HepG2 (cell line): ENCODE measurements around the gene A3GALT2. TPM values are rescaled to one million over a fixed set of nuclear protein-coding genes. Genes with fewer than 3 reads are reported as not detected.

Source experiments
- GABPB1 ChIP-seq: IDR thresholded peaks from 2 replicates; pipeline ENCODE4 v1.6.1; 2016; ENCODE audit warnings: mild to moderate bottlenecking, missing genetic modification reagents, moderate library complexity, missing compliant biosample characterization
- HMG20B ChIP-seq: conservative IDR thresholded peaks from 2 replicates; pipeline ENCODE4 v1.6.1; 2016; ENCODE audit warnings: missing genetic modification reagents, missing compliant biosample characterization
- KLF12 ChIP-seq: sonication (generic); formaldehyde crosslinking; IDR thresholded peaks from 2 replicates; pipeline ENCODE4 v1.4.0; 2020; ENCODE audit warnings: missing genetic modification reagents, borderline replicate concordance
- KLF16 ChIP-seq, 2 experiments: sonication (generic) in 1 of 2; formaldehyde crosslinking in 1 of 2; IDR thresholded peaks; 2 replicates each; pipeline versions ENCODE4 v1.6.1 to v1.8.0; 2016 to 2023; ENCODE audit warnings: missing genetic modification reagents in 2 of 2, missing compliant biosample characterization in 1 of 2
- PRMT3 ChIP-seq: sonication (generic); formaldehyde crosslinking; IDR thresholded peaks from 2 replicates; pipeline ENCODE4 v1.8.1; 2022; ENCODE audit warnings: low read depth, mild to moderate bottlenecking, moderate library complexity, missing genetic modification reagents, borderline replicate concordance
- RCOR2 ChIP-seq: IDR thresholded peaks from 2 replicates; pipeline ENCODE4 v1.6.1; 2016; ENCODE audit warnings: missing biosample characterization, missing genetic modification reagents
- SALL1 ChIP-seq: sonication (generic); formaldehyde crosslinking; IDR thresholded peaks from 2 replicates; pipeline ENCODE4 v1.8.0; 2022; ENCODE audit warnings: mild to moderate bottlenecking, missing genetic modification reagents
- SMC3 ChIP-seq: IDR thresholded peaks from 2 replicates; pipeline ENCODE4 v1.6.1; 2011; ENCODE audit warnings: low read length, improper control_type of control experiment
- SP1 ChIP-seq, 2 experiments: fragments of 450-650 bp in 1 of 2; sonication (generic) in 1 of 2; formaldehyde crosslinking in 1 of 2; IDR thresholded peaks; 2 replicates each; pipeline versions ENCODE4 v1.4.0 to v1.6.1; 2016 to 2020; ENCODE audit warnings: missing genetic modification reagents in 1 of 2
- XRCC5 ChIP-seq: fragments of 200-400 bp; formaldehyde crosslinking; optimal IDR thresholded peaks from 2 replicates; pipeline ENCODE3; 2017; ENCODE audit warnings: mild to moderate bottlenecking, low read length
- ZBTB7B ChIP-seq: sonication (generic); formaldehyde crosslinking; IDR thresholded peaks from 2 replicates; pipeline ENCODE4 v1.4.0; 2020; ENCODE audit warnings: missing genetic modification reagents
- ZKSCAN1 ChIP-seq: fragments of 150-350 bp; IDR thresholded peaks from 2 replicates; pipeline ENCODE4 v1.6.1; 2014; ENCODE audit warnings: low read length
- ZNF235 ChIP-seq: sonication (generic); formaldehyde crosslinking; IDR thresholded peaks from 2 replicates; pipeline ENCODE4 v1.8.1; 2023; ENCODE audit warnings: mild to moderate bottlenecking, missing genetic modification reagents, borderline replicate concordance
- ZNF326 ChIP-seq: sonication (generic); formaldehyde crosslinking; IDR thresholded peaks from 2 replicates; pipeline ENCODE4 v1.4.0; 2020; ENCODE audit warnings: missing genetic modification reagents, borderline replicate concordance
- ZNF33B ChIP-seq: sonication (generic); formaldehyde crosslinking; IDR thresholded peaks from 2 replicates; pipeline ENCODE4 v1.5.1; 2020; ENCODE audit warnings: mild to moderate bottlenecking, missing genetic modification reagents
- ZNF350 ChIP-seq: sonication (generic); formaldehyde crosslinking; IDR thresholded peaks from 2 replicates; pipeline ENCODE4 v1.4.0; 2020; ENCODE audit warnings: mild to moderate bottlenecking, low read depth, missing genetic modification reagents, borderline replicate concordance
- ZNF558 ChIP-seq: sonication (generic); formaldehyde crosslinking; IDR thresholded peaks from 2 replicates; pipeline ENCODE4 v1.9.0; 2022; ENCODE audit warnings: mild to moderate bottlenecking, missing genetic modification reagents, borderline replicate concordance
- ZNF781 ChIP-seq: sonication (generic); formaldehyde crosslinking; IDR thresholded peaks from 2 replicates; pipeline ENCODE4 v1.5.1; 2020; ENCODE audit warnings: borderline replicate concordance, mild to moderate bottlenecking, missing genetic modification reagents; ENCODE audit errors: not compliant biosample characterization
- ZNF883 ChIP-seq: sonication (generic); formaldehyde crosslinking; IDR thresholded peaks from 2 replicates; pipeline ENCODE4 v1.5.1; 2020; ENCODE audit warnings: mild to moderate bottlenecking, missing genetic modification reagents; ENCODE audit errors: not compliant biosample characterization
- ZSCAN22 ChIP-seq: sonication (generic); formaldehyde crosslinking; IDR thresholded peaks from 2 replicates; pipeline ENCODE4 v1.4.0; 2020; ENCODE audit warnings: mild to moderate bottlenecking, missing genetic modification reagents
- polyA plus RNA-seq, 8 experiments: library from polyadenylated mRNA; depleted of rRNA in 3 of 8; stranded (reverse) in 7 of 8; unstranded in 1 of 8; fragments of >200 nt; fragmentation: Illumina TruSeq in 4 of 8; extraction: Trizol in 4 of 8; gene quantifications; 2 replicates each; pipeline versions ENCODE4 v1.2.1 to v1.2.3, GENCODE V29; 2011 to 2016; ENCODE audit warnings: low read depth in 4 of 8, missing spikeins in 1 of 8, mixed read lengths in 1 of 8; ENCODE audit not compliant: insufficient read depth in 1 of 8
- total RNA-seq, 5 experiments: library from RNA; depleted of rRNA; stranded (reverse); fragments of >200 nt; fragmentation: Illumina TruSeq; extraction: Trizol; gene quantifications; 2 replicates each; pipeline ENCODE4 v1.2.3, GENCODE V29; 2016; ENCODE audit warnings: low read depth in 1 of 5
- TF ChIP-seq, protein P1 (sequence below): sonication (generic); formaldehyde crosslinking; IDR thresholded peaks from 2 replicates; pipeline ENCODE4 v1.9.0; 2022; ENCODE audit warnings: missing genetic modification reagents, mild to moderate bottlenecking, borderline replicate concordance
- TF ChIP-seq, protein P2 (sequence below): sonication (generic); formaldehyde crosslinking; IDR thresholded peaks from 2 replicates; pipeline ENCODE4 v1.4.0; 2020; ENCODE audit warnings: mild to moderate bottlenecking, missing genetic modification reagents
- TF ChIP-seq, protein P3 (sequence below): sonication (generic); formaldehyde crosslinking; IDR thresholded peaks from 2 replicates; pipeline ENCODE4 v1.5.0; 2020; ENCODE audit warnings: mild to moderate bottlenecking, missing genetic modification reagents, borderline replicate concordance

The A3GALT2 gene
- total and polyA plus RNA-seq, 2 of the 13 experiments (the other 11 are each of a cell fraction or from before 2014, with no cell fraction given): not detected

DNA sequence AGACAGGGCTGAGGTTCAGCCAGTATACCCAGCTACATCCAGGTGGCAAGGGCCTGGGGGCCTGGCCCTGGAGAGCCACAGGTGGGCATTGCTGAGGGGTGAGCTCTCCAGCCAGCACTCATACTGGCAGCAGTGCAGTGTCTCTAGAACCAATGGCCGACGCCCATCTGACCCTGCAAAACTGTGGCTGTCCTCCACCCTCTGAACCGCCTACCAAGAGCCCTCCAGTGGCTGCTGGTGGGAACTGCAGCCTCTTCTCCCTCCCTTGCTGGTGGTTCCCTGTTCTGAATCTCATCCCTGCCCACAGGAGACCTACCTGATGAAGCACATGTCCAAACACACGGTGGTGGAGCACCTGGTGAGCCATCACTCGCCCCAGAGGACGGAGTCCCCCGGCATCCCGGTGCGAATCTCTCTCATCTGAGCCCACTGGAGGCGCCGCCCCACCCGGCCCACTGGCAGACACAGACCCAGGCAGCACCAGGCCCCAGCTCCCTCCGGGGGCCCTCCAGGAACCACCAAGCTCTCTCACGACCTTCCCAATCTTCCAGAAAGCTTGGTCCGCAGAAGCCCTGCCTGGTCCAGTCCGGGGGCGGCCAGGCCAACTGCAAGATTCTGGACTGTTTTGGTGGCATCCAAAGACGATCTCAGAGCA, 22.1 kb downstream of the A3GALT2 start (continued):
- TF ChIP-seq ZNF781 (CRISPR knock-in tag): no peak
- no peak for TF ChIP-seq GABPB1 (CRISPR knock-in tag)
- TF ChIP-seq PRMT3 (CRISPR knock-in tag): no peak
- TF ChIP-seq SALL1 (CRISPR knock-in tag): peak; percentile 42; the same call in 1 of the 2 replicates
- TF ChIP-seq RCOR2 (CRISPR knock-in tag): no peak
- TF ChIP-seq ZSCAN22 (CRISPR knock-in tag): peak; percentile 100
- TF ChIP-seq ZNF558 (CRISPR knock-in tag): no peak
- no peak for TF ChIP-seq HMG20B
- no peak for TF ChIP-seq KLF16 (CRISPR knock-in tag; IDR thresholded peaks at IDR 0.05)
- TF ChIP-seq, protein P1, sequence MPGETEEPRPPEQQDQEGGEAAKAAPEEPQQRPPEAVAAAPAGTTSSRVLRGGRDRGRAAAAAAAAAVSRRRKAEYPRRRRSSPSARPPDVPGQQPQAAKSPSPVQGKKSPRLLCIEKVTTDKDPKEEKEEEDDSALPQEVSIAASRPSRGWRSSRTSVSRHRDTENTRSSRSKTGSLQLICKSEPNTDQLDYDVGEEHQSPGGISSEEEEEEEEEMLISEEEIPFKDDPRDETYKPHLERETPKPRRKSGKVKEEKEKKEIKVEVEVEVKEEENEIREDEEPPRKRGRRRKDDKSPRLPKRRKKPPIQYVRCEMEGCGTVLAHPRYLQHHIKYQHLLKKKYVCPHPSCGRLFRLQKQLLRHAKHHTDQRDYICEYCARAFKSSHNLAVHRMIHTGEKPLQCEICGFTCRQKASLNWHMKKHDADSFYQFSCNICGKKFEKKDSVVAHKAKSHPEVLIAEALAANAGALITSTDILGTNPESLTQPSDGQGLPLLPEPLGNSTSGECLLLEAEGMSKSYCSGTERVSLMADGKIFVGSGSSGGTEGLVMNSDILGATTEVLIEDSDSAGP (CRISPR knock-in tag): peak; percentile 35; the same call in 1 of the 2 replicates
- no peak for TF ChIP-seq ZNF33B
- TF ChIP-seq, protein P2, sequence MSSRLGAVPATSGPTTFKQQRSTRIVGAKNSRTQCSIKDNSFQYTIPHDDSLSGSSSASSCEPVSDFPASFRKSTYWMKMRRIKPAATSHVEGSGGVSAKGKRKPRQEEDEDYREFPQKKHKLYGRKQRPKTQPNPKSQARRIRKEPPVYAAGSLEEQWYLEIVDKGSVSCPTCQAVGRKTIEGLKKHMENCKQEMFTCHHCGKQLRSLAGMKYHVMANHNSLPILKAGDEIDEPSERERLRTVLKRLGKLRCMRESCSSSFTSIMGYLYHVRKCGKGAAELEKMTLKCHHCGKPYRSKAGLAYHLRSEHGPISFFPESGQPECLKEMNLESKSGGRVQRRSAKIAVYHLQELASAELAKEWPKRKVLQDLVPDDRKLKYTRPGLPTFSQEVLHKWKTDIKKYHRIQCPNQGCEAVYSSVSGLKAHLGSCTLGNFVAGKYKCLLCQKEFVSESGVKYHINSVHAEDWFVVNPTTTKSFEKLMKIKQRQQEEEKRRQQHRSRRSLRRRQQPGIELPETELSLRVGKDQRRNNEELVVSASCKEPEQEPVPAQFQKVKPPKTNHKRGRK: no peak
- TF ChIP-seq ZBTB7B (CRISPR knock-in tag): no peak
- TF ChIP-seq SMC3: peak; percentile 75
- 0 out of 2 replicates have a peak, but pooled peaks have one; percentile 29 for TF ChIP-seq ZKSCAN1
- no peak for TF ChIP-seq ZNF235 (CRISPR knock-in tag)
- no peak for TF ChIP-seq ZNF883 (CRISPR knock-in tag)
- TF ChIP-seq KLF12: no peak
- TF ChIP-seq SP1 (IDR thresholded peaks at IDR 0.05): no peak
- TF ChIP-seq SP1 (CRISPR knock-in tag; IDR thresholded peaks at IDR 0.05): peak; percentile 11; the same call in 1 of the 2 replicates
- no peak for TF ChIP-seq ZNF350 (CRISPR knock-in tag)
- TF ChIP-seq XRCC5: peak; percentile 41
- TF ChIP-seq ZNF326 (CRISPR knock-in tag): no peak
- TF ChIP-seq, protein P3, sequence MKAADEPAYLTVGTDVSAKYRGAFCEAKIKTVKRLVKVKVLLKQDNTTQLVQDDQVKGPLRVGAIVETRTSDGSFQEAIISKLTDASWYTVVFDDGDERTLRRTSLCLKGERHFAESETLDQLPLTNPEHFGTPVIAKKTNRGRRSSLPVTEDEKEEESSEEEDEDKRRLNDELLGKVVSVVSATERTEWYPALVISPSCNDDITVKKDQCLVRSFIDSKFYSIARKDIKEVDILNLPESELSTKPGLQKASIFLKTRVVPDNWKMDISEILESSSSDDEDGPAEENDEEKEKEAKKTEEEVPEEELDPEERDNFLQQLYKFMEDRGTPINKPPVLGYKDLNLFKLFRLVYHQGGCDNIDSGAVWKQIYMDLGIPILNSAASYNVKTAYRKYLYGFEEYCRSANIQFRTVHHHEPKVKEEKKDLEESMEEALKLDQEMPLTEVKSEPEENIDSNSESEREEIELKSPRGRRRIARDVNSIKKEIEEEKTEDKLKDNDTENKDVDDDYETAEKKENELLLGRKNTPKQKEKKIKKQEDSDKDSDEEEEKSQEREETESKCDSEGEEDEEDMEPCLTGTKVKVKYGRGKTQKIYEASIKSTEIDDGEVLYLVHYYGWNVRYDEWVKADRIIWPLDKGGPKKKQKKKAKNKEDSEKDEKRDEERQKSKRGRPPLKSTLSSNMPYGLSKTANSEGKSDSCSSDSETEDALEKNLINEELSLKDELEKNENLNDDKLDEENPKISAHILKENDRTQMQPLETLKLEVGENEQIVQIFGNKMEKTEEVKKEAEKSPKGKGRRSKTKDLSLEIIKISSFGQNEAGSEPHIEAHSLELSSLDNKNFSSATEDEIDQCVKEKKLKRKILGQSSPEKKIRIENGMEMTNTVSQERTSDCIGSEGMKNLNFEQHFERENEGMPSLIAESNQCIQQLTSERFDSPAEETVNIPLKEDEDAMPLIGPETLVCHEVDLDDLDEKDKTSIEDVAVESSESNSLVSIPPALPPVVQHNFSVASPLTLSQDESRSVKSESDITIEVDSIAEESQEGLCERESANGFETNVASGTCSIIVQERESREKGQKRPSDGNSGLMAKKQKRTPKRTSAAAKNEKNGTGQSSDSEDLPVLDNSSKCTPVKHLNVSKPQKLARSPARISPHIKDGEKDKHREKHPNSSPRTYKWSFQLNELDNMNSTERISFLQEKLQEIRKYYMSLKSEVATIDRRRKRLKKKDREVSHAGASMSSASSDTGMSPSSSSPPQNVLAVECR (CRISPR knock-in tag): 0 out of 2 replicates have a peak, but pooled peaks have one; percentile 21
